Panc1 (cell line): Measurements from ENCODE around the gene ATXN7L2.
A peak's percentile ranks its signal among the peaks of the same experiment; 100 is the strongest.

Source experiments
- CTCF ChIP-seq: fragments of 450-650 bp; IDR thresholded peaks from 2 replicates; pipeline ENCODE4 v1.5.1; 2017; ENCODE audit warnings: mild to moderate bottlenecking
- POLR2AphosphoS5 ChIP-seq: IDR thresholded peaks from 2 replicates; pipeline ENCODE4 v1.6.1; 2012; ENCODE audit warnings: mild to moderate bottlenecking, low read depth, low read length, moderate library complexity
- REST ChIP-seq, 2 experiments: IDR thresholded peaks; 2 replicates each; pipeline ENCODE4 v1.6.1; 2011 to 2012; ENCODE audit warnings: low read depth in 2 of 2, control low read depth in 1 of 2, low read length in 1 of 2, mild to moderate bottlenecking in 1 of 2, moderate library complexity in 1 of 2; ENCODE audit not compliant: insufficient read depth in 1 of 2
- SIN3A ChIP-seq: IDR thresholded peaks from 2 replicates; pipeline ENCODE4 v1.6.1; 2012; ENCODE audit warnings: low read depth, mild to moderate bottlenecking, low read length, moderate library complexity, borderline replicate concordance; ENCODE audit not compliant: insufficient read depth
- TCF7L2 ChIP-seq: IDR thresholded peaks from 2 replicates; pipeline ENCODE4 v1.6.1; 2011; ENCODE audit warnings: mild to moderate bottlenecking, low read depth, low read length, inconsistent platforms

- TF ChIP-seq SIN3A (no peak), CTCF (peak; percentile 18; the same call in 1 of the 2 replicates), REST (IDR thresholded peaks at IDR 0.05; ENCODE audit: insufficient read depth in 1 of 2, low read depth in 2 of 2, low read length in 1 of 2) (no peak), POLR2AphosphoS5 (no peak), TCF7L2 (no peak)
Observed at GRCh38 chr1:109466452-109467300, 17.0 kb upstream of the ATXN7L2 start, which contains the start of gene SYPL2.
